ENCODE data around the gene IL1RAPL2. TPM values are rescaled to one million over a fixed set of nuclear protein-coding genes. Genes with fewer than 3 reads are reported as not detected.

The IL1RAPL2 gene
- total and polyA plus RNA-seq, 7 donors, result not detected

GRCh38 chrX:105179644-105180043 lies 613.6 kb downstream of the IL1RAPL2 start:
- 88 to 94% (median 89%) methylated on average over 2 to 3 of the region's 3 CpGs for WGBS, 3 donors
- Histone ChIP-seq H3K27me3 (ENCODE audit: insufficient read depth in 3 of 3, low read length in 2 of 3) (peaks cover 0 to 1% (median 0%) of the 10 kb centered on the region in 3 donors), H3K27ac (no peak overlapping the region), H3K4me3 (no peak overlapping the region), H3K9me3 (peaks cover 21% of the 10 kb centered on the region), H3K36me3 (ENCODE audit: insufficient read depth in 1 of 2, low read depth in 1 of 2) (no peaks in the 10 kb centered on the region), H3K4me1 (no peaks in the 10 kb centered on the region)
- ATAC-seq (no peak), DNase-seq (no peak)
- intact Hi-C loops (cut with DNase I), result no loop called here
- no peak for TF ChIP-seq CTCF (IDR thresholded peaks at IDR 0.05)

GRCh38 chrX:105189093-105189492 lies 623.1 kb downstream of the IL1RAPL2 start:
- no peaks in the 10 kb centered on the region for H3K9me3 ChIP-seq
- peaks cover 0 to 20% (median 0%) of the 10 kb centered on the region in 3 donors for H3K27me3 ChIP-seq (ENCODE audit: insufficient read depth in 3 of 3, low read length in 2 of 3)
- no peak overlapping the region for H3K4me3 ChIP-seq
- H3K4me1 ChIP-seq, result no peaks in the 10 kb centered on the region
- H3K27ac ChIP-seq, result no peak overlapping the region
- WGBS, 3 donors, result 69 to 95% (median 87%) methylated on average over 8 of the region's 8 CpGs
- intact Hi-C loops (cut with DNase I), result no loop called here
- no peak for TF ChIP-seq CTCF (IDR thresholded peaks at IDR 0.05)
- DNase-seq, result no peak
- no peaks in the 10 kb centered on the region for H3K36me3 ChIP-seq (ENCODE audit: insufficient read depth in 1 of 2, low read depth in 1 of 2)
- ATAC-seq, result no peak

GRCh38 chrX:105190252-105190853 lies 624.4 kb downstream of the IL1RAPL2 start:
- H3K27ac ChIP-seq, result no peak overlapping the region
- ATAC-seq (no peak), DNase-seq (no peak)
- no peaks in the 10 kb centered on the region for H3K36me3 ChIP-seq (ENCODE audit: insufficient read depth in 1 of 2, low read depth in 1 of 2)
- no peak overlapping the region for H3K4me3 ChIP-seq
- peak; percentile 85 for TF ChIP-seq CTCF (IDR thresholded peaks at IDR 0.05)
- intact Hi-C loops (cut with DNase I), result no loop called here
- peaks cover 0 to 11% (median 0%) of the 10 kb centered on the region in 3 donors for H3K27me3 ChIP-seq (ENCODE audit: insufficient read depth in 3 of 3, low read length in 2 of 3)
- H3K9me3 ChIP-seq, result no peaks in the 10 kb centered on the region
- H3K4me1 ChIP-seq, result no peaks in the 10 kb centered on the region
- 3 to 16% (median 5%) methylated on average over 2 of the region's 2 CpGs for WGBS, 3 donors

- TF ChIP-seq CTCF (IDR thresholded peaks at IDR 0.05), result peak; percentile 9
- peaks cover 0 to 4% (median 0%) of the 10 kb centered on the region in 3 donors for H3K27me3 ChIP-seq (ENCODE audit: insufficient read depth in 3 of 3, low read length in 2 of 3)
- 37 to 60% (median 42%) methylated on average over 2 of the region's 2 CpGs for WGBS, 3 donors
- H3K36me3 ChIP-seq (ENCODE audit: insufficient read depth in 1 of 2, low read depth in 1 of 2), result no peaks in the 10 kb centered on the region
- no peak overlapping the region for H3K4me3 ChIP-seq
- H3K9me3 ChIP-seq, result no peaks in the 10 kb centered on the region
- intact Hi-C loops (cut with DNase I), result no loop called here
- DNase-seq (no peak), ATAC-seq (no peak)
- no peak overlapping the region for H3K27ac ChIP-seq
- H3K4me1 ChIP-seq, result no peaks in the 10 kb centered on the region
Measured at GRCh38 chrX:105191878-105192277, 625.9 kb downstream of the IL1RAPL2 start.

- peaks cover 0 to 18% (median 0%) of the 10 kb centered on the region in 3 donors for H3K27me3 ChIP-seq (ENCODE audit: insufficient read depth in 3 of 3, low read length in 2 of 3)
- H3K4me1 ChIP-seq, result no peaks in the 10 kb centered on the region
- DNase-seq (no peak), ATAC-seq (no peak)
- intact Hi-C loops (cut with DNase I), result no loop called here
- no peak overlapping the region for H3K4me3 ChIP-seq
- TF ChIP-seq CTCF (IDR thresholded peaks at IDR 0.05), result no peak
- H3K27ac ChIP-seq, result no peak overlapping the region
- H3K36me3 ChIP-seq (ENCODE audit: insufficient read depth in 1 of 2, low read depth in 1 of 2), result no peaks in the 10 kb centered on the region
- H3K9me3 ChIP-seq, result no peaks in the 10 kb centered on the region
Measured at GRCh38 chrX:105209406-105209805, 643.4 kb downstream of the IL1RAPL2 start.

Measured in psoas muscle (tissue), 8 donors.